WI38 (cell line): ENCODE data around the gene AP1M2.
"Not testable (repeated sequence)": the region's sequence is repeated elsewhere in the genome, so short reads cannot be mapped to it uniquely, and the experiment has no call there.

Experiments
- H3K4me3 ChIP-seq: 2 replicates; pipeline ENCODE4 v1.5.1; 2011; ENCODE audit warnings: low read depth, mild to moderate bottlenecking, control low read depth, low read length
- TF ChIP-seq, protein P1 (sequence below): IDR thresholded peaks from 2 replicates; pipeline ENCODE4 v1.5.1; 2012; ENCODE audit warnings: low read depth, mild to moderate bottlenecking, control low read depth, low read length

The AP1M2 gene

DNA sequence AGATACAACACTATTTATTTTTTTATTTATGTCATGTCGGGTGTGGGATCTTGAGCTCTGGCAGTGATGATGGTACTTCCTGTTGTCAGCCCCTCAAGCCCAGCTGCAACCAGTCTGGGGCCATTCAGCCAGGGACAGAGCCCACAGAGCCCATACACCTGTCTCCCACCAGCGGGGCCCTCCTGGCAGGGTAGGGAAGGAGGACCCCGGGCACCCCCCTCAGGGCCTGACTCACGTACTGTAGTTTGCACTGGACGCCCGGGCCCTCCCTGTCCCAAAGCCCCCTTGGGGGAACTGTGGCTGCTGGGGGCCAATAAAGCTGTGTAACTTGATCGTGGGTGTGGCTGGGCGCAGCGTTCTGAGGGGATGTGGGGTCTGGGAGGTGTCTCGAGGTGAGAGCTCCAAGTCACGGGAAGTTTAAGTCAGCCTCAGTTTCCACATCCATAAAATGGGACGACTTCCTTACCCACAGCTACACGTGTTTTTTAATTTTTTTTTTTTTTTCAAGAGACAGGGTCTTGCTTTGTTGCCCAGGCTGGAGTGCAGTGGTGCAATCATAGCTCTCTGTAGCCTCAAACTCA is 33.9 kb downstream of the AP1M2 start:
- H3K4me3 ChIP-seq: no peak overlapping the region
- TF ChIP-seq, protein P1, sequence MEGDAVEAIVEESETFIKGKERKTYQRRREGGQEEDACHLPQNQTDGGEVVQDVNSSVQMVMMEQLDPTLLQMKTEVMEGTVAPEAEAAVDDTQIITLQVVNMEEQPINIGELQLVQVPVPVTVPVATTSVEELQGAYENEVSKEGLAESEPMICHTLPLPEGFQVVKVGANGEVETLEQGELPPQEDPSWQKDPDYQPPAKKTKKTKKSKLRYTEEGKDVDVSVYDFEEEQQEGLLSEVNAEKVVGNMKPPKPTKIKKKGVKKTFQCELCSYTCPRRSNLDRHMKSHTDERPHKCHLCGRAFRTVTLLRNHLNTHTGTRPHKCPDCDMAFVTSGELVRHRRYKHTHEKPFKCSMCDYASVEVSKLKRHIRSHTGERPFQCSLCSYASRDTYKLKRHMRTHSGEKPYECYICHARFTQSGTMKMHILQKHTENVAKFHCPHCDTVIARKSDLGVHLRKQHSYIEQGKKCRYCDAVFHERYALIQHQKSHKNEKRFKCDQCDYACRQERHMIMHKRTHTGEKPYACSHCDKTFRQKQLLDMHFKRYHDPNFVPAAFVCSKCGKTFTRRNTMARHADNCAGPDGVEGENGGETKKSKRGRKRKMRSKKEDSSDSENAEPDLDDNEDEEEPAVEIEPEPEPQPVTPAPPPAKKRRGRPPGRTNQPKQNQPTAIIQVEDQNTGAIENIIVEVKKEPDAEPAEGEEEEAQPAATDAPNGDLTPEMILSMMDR: no peak

- TF ChIP-seq, protein P1: no peak
- H3K4me3 ChIP-seq: no peak overlapping the region
Observed at GRCh38 chr19:10552510-10553053, 34.5 kb downstream of the AP1M2 start.

DNA sequence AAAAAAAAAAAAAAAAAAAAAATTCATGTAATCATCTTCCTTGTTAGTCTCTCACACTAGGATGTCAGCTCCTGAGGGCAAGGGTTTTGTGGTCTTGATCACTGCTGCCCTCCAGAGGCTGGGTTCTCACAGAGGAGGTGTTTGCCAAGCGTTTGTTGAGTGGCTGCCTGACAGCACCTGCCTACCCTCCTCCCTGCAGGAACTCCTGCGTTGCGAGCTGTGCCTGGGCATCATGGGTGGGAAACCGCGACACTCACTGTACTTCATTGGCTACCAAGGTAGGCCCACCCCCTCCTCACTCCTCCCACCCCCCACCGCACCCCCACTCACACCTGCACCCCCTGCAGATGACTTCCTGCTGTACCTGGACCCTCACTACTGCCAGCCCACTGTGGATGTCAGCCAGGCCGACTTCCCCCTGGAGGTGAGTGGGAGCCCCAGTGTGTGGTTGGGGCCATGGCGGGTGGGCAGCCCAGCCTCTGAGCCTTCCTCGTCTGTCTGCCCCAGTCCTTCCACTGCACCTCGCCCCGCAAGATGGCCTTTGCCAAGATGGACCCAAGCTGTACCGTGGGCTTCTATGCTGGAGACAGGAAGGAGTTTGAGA is 35.3 kb downstream of the AP1M2 start:
- TF ChIP-seq, protein P1: 0 out of 2 replicates have a peak, but pooled peaks have one; percentile 10

DNA sequence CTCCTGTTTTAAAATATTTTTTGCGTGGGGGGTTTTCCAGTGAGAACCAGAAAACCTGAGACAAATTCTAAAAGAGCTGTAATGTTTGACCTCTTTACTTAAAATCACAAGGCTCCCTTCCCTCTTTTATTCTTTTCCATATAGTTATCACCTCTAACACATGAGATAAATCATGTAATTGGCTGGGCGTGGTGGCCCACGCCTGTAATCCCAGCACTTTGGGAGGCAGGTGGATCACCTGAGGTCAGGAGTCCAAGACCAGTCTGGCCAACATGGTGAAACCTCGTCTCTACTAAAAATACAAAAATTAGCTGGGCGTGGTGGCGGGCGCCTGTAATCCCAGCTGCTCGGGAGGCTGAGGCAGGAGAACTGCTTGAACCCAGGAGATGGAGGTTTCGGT is 36.1 kb downstream of the AP1M2 start:
- H3K4me3 ChIP-seq: not testable (repeated sequence)

More for the DNA sequence above, 35.3 kb downstream of the AP1M2 start:
- H3K4me3 ChIP-seq: no peak overlapping the region

- TF ChIP-seq, protein P1: no peak
- H3K4me3 ChIP-seq: no peak overlapping the region
Observed at GRCh38 chr19:10550336-10550735, 36.8 kb downstream of the AP1M2 start.

DNA sequence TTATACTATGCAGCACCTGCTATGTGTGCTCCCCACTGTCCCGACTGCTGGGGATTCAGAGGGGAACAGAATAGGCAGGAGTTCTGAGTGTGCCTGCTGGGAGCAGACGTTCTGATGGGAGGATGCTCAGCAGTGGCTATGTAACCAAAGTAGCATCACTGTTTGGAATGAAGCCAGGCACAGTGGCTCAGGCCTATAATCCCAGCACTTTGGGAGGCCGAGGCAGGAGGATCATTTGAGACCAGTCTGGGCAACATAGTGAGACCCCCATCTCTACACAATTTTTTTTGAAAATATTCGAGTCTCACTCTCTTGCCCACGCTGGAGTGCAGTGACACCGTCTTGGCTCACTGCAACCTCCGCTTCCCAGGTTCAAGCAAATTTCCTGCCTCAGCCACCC is 37.4 kb downstream of the AP1M2 start:
- no peak overlapping the region for H3K4me3 ChIP-seq
- TF ChIP-seq, protein P1: no peak

DNA sequence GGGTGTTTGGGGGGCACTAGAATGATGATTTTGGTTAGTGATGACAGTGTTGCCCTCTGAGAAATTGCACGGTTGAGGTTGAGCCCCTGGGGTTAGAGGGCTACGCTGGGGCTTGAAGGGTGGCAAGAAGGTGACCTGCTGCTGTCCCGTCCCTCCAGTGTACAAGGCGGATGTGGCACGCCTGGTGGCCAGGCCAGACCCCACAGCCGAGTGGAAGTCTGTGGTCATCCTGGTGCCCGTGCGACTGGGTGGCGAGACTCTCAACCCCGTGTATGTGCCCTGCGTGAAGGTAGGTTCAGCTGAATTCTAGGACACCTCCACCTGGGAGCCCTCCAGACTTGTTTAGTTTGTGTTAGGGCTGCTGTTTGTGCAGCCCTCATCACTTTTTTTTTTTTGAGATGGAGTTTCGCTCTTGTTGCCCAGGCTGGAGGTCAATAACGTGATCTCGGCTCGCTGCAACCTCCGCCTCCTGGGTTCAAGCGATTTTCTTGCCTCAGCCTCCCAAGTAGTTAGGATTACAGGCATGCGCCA is 38.3 kb downstream of the AP1M2 start:
- H3K4me3 ChIP-seq: no peak overlapping the region
- TF ChIP-seq, protein P1: no peak
